HUES64 (cell line): ENCODE measurements around the gene UPK3A.
"Not testable (repeated sequence)": the region's sequence is repeated elsewhere in the genome, so short reads cannot be mapped to it uniquely, and the experiment has no call there.

Experiments used
- H3K27ac ChIP-seq: 2 replicates; pipeline ENCODE4 v1.7.0; 2013; ENCODE audit warnings: low read depth, low read length, inconsistent platforms
- H3K27me3 ChIP-seq: 2 replicates; pipeline ENCODE4 v1.6.1; 2013; ENCODE audit warnings: mild to moderate bottlenecking, low read length; ENCODE audit not compliant: insufficient read depth
- H3K36me3 ChIP-seq: 2 replicates; pipeline ENCODE4 v1.6.1; 2013; ENCODE audit warnings: mild to moderate bottlenecking, low read length; ENCODE audit not compliant: insufficient read depth
- H3K4me1 ChIP-seq: 2 replicates; pipeline ENCODE4 v1.6.1; 2013; ENCODE audit warnings: mild to moderate bottlenecking, low read length, moderate library complexity; ENCODE audit not compliant: insufficient read depth
- H3K4me3 ChIP-seq: 2 replicates; pipeline ENCODE4 v1.5.1; 2013; ENCODE audit warnings: mild to moderate bottlenecking, low read length, moderate library complexity
- H3K9ac ChIP-seq: 2 replicates; pipeline ENCODE4 v1.6.1; 2013; ENCODE audit warnings: mild to moderate bottlenecking, low read depth, low read length
- H3K9me3 ChIP-seq: 2 replicates; pipeline ENCODE4 v1.6.1; 2013; ENCODE audit warnings: low read depth, low read length; ENCODE audit not compliant: insufficient read depth
- WGBS: fragments of 150-250, 120-280 bp; methylation state at CpG from one replicate; pipeline ENCODE4 v1.1.7; 2013; ENCODE audit warnings: missing lambda C conversion rate; 5-methylcytosine and 5-hydroxymethylcytosine counted together

Gene UPK3A

GRCh38 chr22:45322873-45323525, 38.2 kb downstream of the UPK3A start:
- Histone ChIP-seq H3K36me3 (peaks cover 34% of the 10 kb centered on the region), H3K4me1 (peaks cover 1% of the 10 kb centered on the region), H3K27ac (no peak overlapping the region), H3K9me3 (no peaks in the 10 kb centered on the region), H3K4me3 (no peak overlapping the region), H3K27me3 (no peaks in the 10 kb centered on the region), H3K9ac (no peak overlapping the region)
- 95% methylated on average over 24 of the region's 24 CpGs for WGBS

GRCh38 chr22:45323695-45324094, 38.9 kb downstream of the UPK3A start:
- H3K27me3 ChIP-seq = no peaks in the 10 kb centered on the region
- H3K4me1 ChIP-seq = no peaks in the 10 kb centered on the region; the same call in 1 of the 2 replicates
- H3K9ac ChIP-seq = no peak overlapping the region
- H3K9me3 ChIP-seq = no peaks in the 10 kb centered on the region
- WGBS = 82% methylated on average over 7 of the region's 7 CpGs
- H3K36me3 ChIP-seq = peaks cover 34% of the 10 kb centered on the region
- no peak overlapping the region for H3K4me3 ChIP-seq
- H3K27ac ChIP-seq = no peak overlapping the region

GRCh38 chr22:45324311-45324711, 39.6 kb downstream of the UPK3A start:
- Histone ChIP-seq H3K4me3 (no peak overlapping the region), H3K36me3 (peaks cover 34% of the 10 kb centered on the region), H3K27ac (no peak overlapping the region), H3K9ac (no peak overlapping the region), H3K27me3 (no peaks in the 10 kb centered on the region), H3K4me1 (no peaks in the 10 kb centered on the region; the same call in 1 of the 2 replicates), H3K9me3 (no peaks in the 10 kb centered on the region)
- 95% methylated on average over 12 of the region's 12 CpGs for WGBS

- H3K4me1 ChIP-seq, H3K27ac ChIP-seq, H3K4me3 ChIP-seq, H3K27me3 ChIP-seq, H3K9me3 ChIP-seq, H3K9ac ChIP-seq: not testable (repeated sequence)
- peaks cover 45% of the 10 kb centered on the region for H3K36me3 ChIP-seq
- 83% methylated on average over 7 of the region's 8 CpGs for WGBS
Observed at GRCh38 chr22:45328261-45328660, 43.5 kb downstream of the UPK3A start.

GRCh38 chr22:45328822-45329529, 44.2 kb downstream of the UPK3A start:
- Histone ChIP-seq H3K4me1 (no peaks in the 10 kb centered on the region), H3K36me3 (peaks cover 42% of the 10 kb centered on the region), H3K9ac (no peak overlapping the region), H3K27ac (no peak overlapping the region), H3K9me3 (no peaks in the 10 kb centered on the region), H3K4me3 (no peak overlapping the region), H3K27me3 (no peaks in the 10 kb centered on the region)
- WGBS = 93% methylated on average over 8 of the region's 8 CpGs

GRCh38 chr22:45329530-45329936, 44.8 kb downstream of the UPK3A start:
- H3K9me3 ChIP-seq = no peaks in the 10 kb centered on the region

GRCh38 chr22:45330548-45330947, 45.8 kb downstream of the UPK3A start:
- Histone ChIP-seq H3K4me1 (no peaks in the 10 kb centered on the region), H3K9ac (no peak overlapping the region), H3K36me3 (peaks cover 46% of the 10 kb centered on the region), H3K27me3 (no peaks in the 10 kb centered on the region), H3K27ac (no peak overlapping the region), H3K4me3 (no peak overlapping the region), H3K9me3 (no peaks in the 10 kb centered on the region)
- 96% methylated on average over 19 of the region's 19 CpGs for WGBS

More at GRCh38 chr22:45329530-45329936, 44.8 kb downstream of the UPK3A start:
- H3K36me3 ChIP-seq = peaks cover 45% of the 10 kb centered on the region
- no peak overlapping the region for H3K4me3 ChIP-seq
- H3K27me3 ChIP-seq = no peaks in the 10 kb centered on the region
- no peaks in the 10 kb centered on the region for H3K4me1 ChIP-seq
- no peak overlapping the region for H3K27ac ChIP-seq
- WGBS = 96% methylated on average over 12 of the region's 12 CpGs
- no peak overlapping the region for H3K9ac ChIP-seq

GRCh38 chr22:45331486-45331885, 46.7 kb downstream of the UPK3A start:
- Histone ChIP-seq H3K9me3 (no peaks in the 10 kb centered on the region), H3K4me1 (no peaks in the 10 kb centered on the region), H3K36me3 (peaks cover 52% of the 10 kb centered on the region), H3K4me3 (no peak overlapping the region), H3K9ac (no peak overlapping the region), H3K27ac (no peak overlapping the region), H3K27me3 (no peaks in the 10 kb centered on the region)
- WGBS = 94% methylated on average over 9 of the region's 9 CpGs

GRCh38 chr22:45332001-45332400, 47.3 kb downstream of the UPK3A start:
- H3K9me3 ChIP-seq = no peaks in the 10 kb centered on the region
- no peak overlapping the region for H3K9ac ChIP-seq
- no peak overlapping the region for H3K27ac ChIP-seq
- no peaks in the 10 kb centered on the region for H3K4me1 ChIP-seq
- no peaks in the 10 kb centered on the region for H3K27me3 ChIP-seq
- H3K4me3 ChIP-seq = no peak overlapping the region
- H3K36me3 ChIP-seq = peaks cover 55% of the 10 kb centered on the region
- 96% methylated on average over 7 of the region's 7 CpGs for WGBS

- Histone ChIP-seq H3K9me3 (no peaks in the 10 kb centered on the region), H3K4me1 (no peaks in the 10 kb centered on the region), H3K27me3 (no peaks in the 10 kb centered on the region), H3K27ac (no peak overlapping the region), H3K36me3 (peaks cover 47% of the 10 kb centered on the region), H3K4me3 (no peak overlapping the region), H3K9ac (no peak overlapping the region)
- 94% methylated on average over 5 of the region's 5 CpGs for WGBS
Observed at GRCh38 chr22:45334068-45334467, 49.3 kb downstream of the UPK3A start.

GRCh38 chr22:45334528-45334927, 49.8 kb downstream of the UPK3A start:
- Histone ChIP-seq H3K36me3 (peaks cover 48% of the 10 kb centered on the region), H3K9ac (no peak overlapping the region), H3K4me1 (no peaks in the 10 kb centered on the region), H3K27me3 (no peaks in the 10 kb centered on the region), H3K9me3 (no peaks in the 10 kb centered on the region), H3K4me3 (no peak overlapping the region), H3K27ac (no peak overlapping the region)
- WGBS = 94% methylated on average over 9 of the region's 9 CpGs
